OCI-LY7 (cell line): Measurements from ENCODE around the gene CNIH3.

Experiments used
- EZH2phosphoT487 ChIP-seq: fragments of 200-600 bp; sonication (generic); IDR thresholded peaks from 2 replicates; pipeline ENCODE4 v1.6.1; 2018; ENCODE audit warnings: low read depth, borderline replicate concordance, mild to moderate bottlenecking, mixed run types, antibody characterized with exemption, low read length, moderate library complexity, mixed read lengths
- TF ChIP-seq, protein P1 (sequence below): fragments of 200-600 bp; sonication (generic); conservative IDR thresholded peaks from 2 replicates; pipeline ENCODE4 v1.5.1; 2014; ENCODE audit warnings: mild to moderate bottlenecking, antibody characterized with exemption, low read length, moderate library complexity, mixed read lengths

DNA sequence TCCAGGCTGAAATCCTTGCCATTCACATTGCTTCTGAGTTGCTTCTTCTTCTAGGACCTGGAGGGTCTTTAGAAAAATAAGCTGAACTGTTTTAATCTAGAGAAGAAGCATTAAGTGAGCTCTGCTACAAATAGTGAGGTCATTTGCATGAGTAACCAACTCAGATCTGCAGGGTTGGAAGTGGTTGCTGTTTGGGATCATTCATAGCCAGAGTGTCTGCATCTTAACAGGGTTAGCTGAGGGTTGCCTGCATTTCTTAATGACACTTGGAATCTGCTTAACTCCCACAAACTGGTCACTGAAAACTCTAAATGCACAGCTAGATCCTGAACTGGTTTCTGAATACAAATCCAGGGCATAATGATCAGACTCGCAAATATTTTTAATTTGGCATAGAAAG lies 9.9 kb downstream of the CNIH3 start:
- TF ChIP-seq, protein P1, sequence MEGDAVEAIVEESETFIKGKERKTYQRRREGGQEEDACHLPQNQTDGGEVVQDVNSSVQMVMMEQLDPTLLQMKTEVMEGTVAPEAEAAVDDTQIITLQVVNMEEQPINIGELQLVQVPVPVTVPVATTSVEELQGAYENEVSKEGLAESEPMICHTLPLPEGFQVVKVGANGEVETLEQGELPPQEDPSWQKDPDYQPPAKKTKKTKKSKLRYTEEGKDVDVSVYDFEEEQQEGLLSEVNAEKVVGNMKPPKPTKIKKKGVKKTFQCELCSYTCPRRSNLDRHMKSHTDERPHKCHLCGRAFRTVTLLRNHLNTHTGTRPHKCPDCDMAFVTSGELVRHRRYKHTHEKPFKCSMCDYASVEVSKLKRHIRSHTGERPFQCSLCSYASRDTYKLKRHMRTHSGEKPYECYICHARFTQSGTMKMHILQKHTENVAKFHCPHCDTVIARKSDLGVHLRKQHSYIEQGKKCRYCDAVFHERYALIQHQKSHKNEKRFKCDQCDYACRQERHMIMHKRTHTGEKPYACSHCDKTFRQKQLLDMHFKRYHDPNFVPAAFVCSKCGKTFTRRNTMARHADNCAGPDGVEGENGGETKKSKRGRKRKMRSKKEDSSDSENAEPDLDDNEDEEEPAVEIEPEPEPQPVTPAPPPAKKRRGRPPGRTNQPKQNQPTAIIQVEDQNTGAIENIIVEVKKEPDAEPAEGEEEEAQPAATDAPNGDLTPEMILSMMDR: no peak
- no peak for TF ChIP-seq EZH2phosphoT487
